ENCODE measurements around the gene CA14. TPM values are rescaled to one million over a fixed set of nuclear protein-coding genes. Genes with fewer than 3 reads are reported as not detected.

Gene CA14
- total RNA-seq, 1 experiment from 2014 or later, result 2.0 TPM

- ChIA-PET CTCF (no interaction called here), POLR2A (ENCODE audit: low non-redundant PET) (no interaction called here)
- H3K27me3 ChIP-seq (replicated peaks; ENCODE audit: insufficient read depth, low read depth, low read length, poor library complexity), result no peaks in the 10 kb centered on the region
- intact Hi-C loops (cut with micrococcal nuclease; ENCODE audit: unreplicated experiment), result no loop called here
- no peak overlapping the region for H3K4me3 ChIP-seq (ENCODE audit: low read depth, low read length, poor library complexity, severe bottlenecking)
- H3K9me3 ChIP-seq (ENCODE audit: low read depth, low read length, poor library complexity, severe bottlenecking), result no peaks in the 10 kb centered on the region
- DNase-seq (ENCODE audit: low spot score), result no peak
- peaks cover 24% of the 10 kb centered on the region for H3K36me3 ChIP-seq (ENCODE audit: insufficient read depth, low read length, poor library complexity, severe bottlenecking)
- H3K4me1 ChIP-seq (ENCODE audit: insufficient read depth, low read length, poor library complexity, severe bottlenecking), result peaks cover 27% of the 10 kb centered on the region
- H3K27ac ChIP-seq (ENCODE audit: low read depth, low read length, poor library complexity, severe bottlenecking), result no peak overlapping the region
- no peak for TF ChIP-seq CTCF (conservative IDR thresholded peaks at IDR 0.05; ENCODE audit: low read depth, low read length)
- no peak for TF ChIP-seq EZH2 (IDR thresholded peaks at IDR 0.05; ENCODE audit: borderline replicate concordance, low read depth, low read length, poor library complexity, severe bottlenecking)
- BruUV-seq (replicated peaks), result no TSS peak
These were observed 6.0 kb downstream of the CA14 start for GRCh38 chr1:150263549-150263948.

DNA sequence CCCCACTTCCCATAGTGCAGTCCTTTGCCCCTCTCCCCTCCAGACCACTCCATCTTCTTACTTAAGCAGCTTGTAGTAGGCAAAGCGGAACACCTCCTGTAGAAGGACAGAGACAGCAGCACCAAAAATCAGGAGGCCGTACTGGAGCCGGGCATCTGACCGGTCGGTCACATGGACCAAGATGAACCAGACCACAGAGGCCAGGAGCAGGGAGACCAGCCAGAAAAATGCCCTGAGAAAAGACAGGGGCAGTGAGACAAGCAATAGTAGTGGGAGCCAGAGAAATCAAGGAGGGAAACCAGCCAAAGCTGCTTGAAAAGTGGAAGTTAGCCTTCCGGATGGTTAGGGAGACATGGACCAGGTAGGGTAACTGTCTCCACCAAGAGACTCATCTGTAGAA lies 10.3 kb downstream of the CA14 start:
- Histone ChIP-seq H3K4me3 (ENCODE audit: low read depth, low read length, poor library complexity, severe bottlenecking) (peak overlapping the region; percentile 96), H3K4me1 (ENCODE audit: insufficient read depth, low read length, poor library complexity, severe bottlenecking) (peaks cover 22% of the 10 kb centered on the region), H3K9me3 (ENCODE audit: low read depth, low read length, poor library complexity, severe bottlenecking) (no peaks in the 10 kb centered on the region), H3K36me3 (ENCODE audit: insufficient read depth, low read length, poor library complexity, severe bottlenecking) (peaks cover 24% of the 10 kb centered on the region), H3K27ac (ENCODE audit: low read depth, low read length, poor library complexity, severe bottlenecking) (peak overlapping the region; percentile 91), H3K27me3 (replicated peaks; ENCODE audit: insufficient read depth, low read depth, low read length, poor library complexity) (no peaks in the 10 kb centered on the region)
- ChIA-PET CTCF (no interaction called here), POLR2A (ENCODE audit: low non-redundant PET) (no interaction called here)
- no TSS peak for BruUV-seq (replicated peaks)
- DNase-seq (ENCODE audit: low spot score), result no peak
- no peak for TF ChIP-seq EZH2 (IDR thresholded peaks at IDR 0.05; ENCODE audit: borderline replicate concordance, low read depth, low read length, poor library complexity, severe bottlenecking)
- TF ChIP-seq CTCF (conservative IDR thresholded peaks at IDR 0.05; ENCODE audit: low read depth, low read length), result no peak
- intact Hi-C loops (cut with micrococcal nuclease; ENCODE audit: unreplicated experiment), result no loop called here

GRCh38 chr1:150268340-150268704 lies 10.7 kb downstream of the CA14 start:
- DNase-seq (ENCODE audit: low spot score), result no peak
- Histone ChIP-seq H3K4me1 (ENCODE audit: insufficient read depth, low read length, poor library complexity, severe bottlenecking) (peaks cover 26% of the 10 kb centered on the region), H3K4me3 (ENCODE audit: low read depth, low read length, poor library complexity, severe bottlenecking) (peak overlapping the region; percentile 96), H3K9me3 (ENCODE audit: low read depth, low read length, poor library complexity, severe bottlenecking) (no peaks in the 10 kb centered on the region), H3K36me3 (ENCODE audit: insufficient read depth, low read length, poor library complexity, severe bottlenecking) (peaks cover 24% of the 10 kb centered on the region), H3K27ac (ENCODE audit: low read depth, low read length, poor library complexity, severe bottlenecking) (peak overlapping the region; percentile 91), H3K27me3 (replicated peaks; ENCODE audit: insufficient read depth, low read depth, low read length, poor library complexity) (no peaks in the 10 kb centered on the region)
- ChIA-PET CTCF (interaction anchor here (1.0 kb wide), 1 partner anchor 12 kb away, joined by 7 read pairs; no protein-coding TSS in a partner anchor), POLR2A (ENCODE audit: low non-redundant PET) (no interaction called here)
- TF ChIP-seq CTCF (conservative IDR thresholded peaks at IDR 0.05; ENCODE audit: low read depth, low read length) (no peak), EZH2 (IDR thresholded peaks at IDR 0.05; ENCODE audit: borderline replicate concordance, low read depth, low read length, poor library complexity, severe bottlenecking) (no peak)
- BruUV-seq (replicated peaks), result TSS peak; percentile 46
- intact Hi-C loops (cut with micrococcal nuclease; ENCODE audit: unreplicated experiment), result no loop called here

Data from A673 (cell line).